NCI-H345 treated with DMSO at 0.1 percent for 48 hours (cell line): ENCODE results near the gene SIN3B.

Source experiments
- DNase-seq: peaks from one replicate; lab custom pipeline; 2025; ENCODE audit not compliant: unreplicated experiment; lab: John Stamatoyannopoulos, UW

Gene SIN3B

GRCh38 chr19:16887353-16888265 is 58.4 kb downstream of the SIN3B start:
- no peak for DNase-seq

GRCh38 chr19:16888629-16889365 is 59.6 kb downstream of the SIN3B start, which contains the start of gene F2RL3:
Gene F2RL3, plus strand, starts transcription at chr19:16888999. Its CDS starts 191 bp downstream, at chr19:16889190.
- no peak for DNase-seq

GRCh38 chr19:16889366-16889882 is 60.2 kb downstream of the SIN3B start:
- no peak for DNase-seq

- DNase-seq = no peak
These were observed 60.8 kb downstream of the SIN3B start for GRCh38 chr19:16889883-16890460.

GRCh38 chr19:16890461-16891184 is 61.4 kb downstream of the SIN3B start:
- DNase-seq = no peak

GRCh38 chr19:16891696-16892382 is 62.6 kb downstream of the SIN3B start:
- DNase-seq = no peak

GRCh38 chr19:16892436-16892835 is 63.2 kb downstream of the SIN3B start:
- DNase-seq = no peak

- no peak for DNase-seq
These were observed 63.9 kb downstream of the SIN3B start for GRCh38 chr19:16892868-16893685.

- no peak for DNase-seq
These were observed 64.4 kb downstream of the SIN3B start for GRCh38 chr19:16893686-16893989.

- DNase-seq = no peak
These were observed 64.9 kb downstream of the SIN3B start for GRCh38 chr19:16894080-16894479.

GRCh38 chr19:16895467-16896145 is 66.4 kb downstream of the SIN3B start:
- DNase-seq = no peak

GRCh38 chr19:16896146-16897028 is 67.2 kb downstream of the SIN3B start:
- no peak for DNase-seq

GRCh38 chr19:16897029-16897855 is 68.0 kb downstream of the SIN3B start:
- no peak for DNase-seq

GRCh38 chr19:16897856-16898161 is 68.6 kb downstream of the SIN3B start:
- no peak for DNase-seq

GRCh38 chr19:16898361-16899015 is 69.3 kb downstream of the SIN3B start:
- no peak for DNase-seq

- no peak for DNase-seq
These were observed 70.4 kb downstream of the SIN3B start for GRCh38 chr19:16899566-16900075.
